AG09319 (cell line): ENCODE data around the gene RRP12.
A peak's percentile ranks its signal among the peaks of the same experiment; 100 is the strongest.

ENCODE experiments used
- DNase-seq: peaks from one replicate; pipeline ENCODE4 v3.0.0-alpha.2; 2010; ENCODE audit warnings: low read depth; ENCODE audit errors: extremely low read depth
- CTCF ChIP-seq: IDR thresholded peaks from 2 replicates; pipeline ENCODE4 v1.5.1; 2011; ENCODE audit warnings: low read depth, mild to moderate bottlenecking, inconsistent platforms, low read length, moderate library complexity

Gene RRP12

DNA sequence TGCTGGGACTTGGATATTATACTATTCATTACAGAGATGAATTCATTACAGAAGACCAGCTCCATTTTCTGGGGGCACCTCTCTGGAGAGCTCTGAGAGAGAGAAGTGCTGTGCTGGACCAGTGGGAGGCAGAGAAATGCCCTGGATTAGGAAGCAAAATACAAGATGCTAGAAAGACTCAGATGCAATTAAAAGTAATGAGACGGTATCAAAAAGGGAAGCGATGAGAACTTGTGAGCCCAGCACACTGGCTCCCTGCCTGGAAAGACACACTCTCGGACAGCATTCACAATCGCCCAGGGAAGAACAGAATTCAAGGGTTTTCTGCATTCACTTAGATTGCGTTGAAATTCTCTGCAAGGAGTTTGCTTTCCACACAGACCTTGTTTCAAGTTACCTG is 63.1 kb downstream of the RRP12 start:
- no peak for DNase-seq
- no peak for TF ChIP-seq CTCF

GRCh38 chr10:97336942-97337831 is 64.0 kb downstream of the RRP12 start:
- DNase-seq: no peak
- TF ChIP-seq CTCF: no peak

- no peak for TF ChIP-seq CTCF
- no peak for DNase-seq
Measured at GRCh38 chr10:97336446-97336845, 64.7 kb downstream of the RRP12 start.

- no peak for DNase-seq
- TF ChIP-seq CTCF: no peak
Measured at GRCh38 chr10:97336006-97336405, 65.1 kb downstream of the RRP12 start.

- no peak for DNase-seq
Measured at GRCh38 chr10:97335188-97335619, 65.9 kb downstream of the RRP12 start.

DNA sequence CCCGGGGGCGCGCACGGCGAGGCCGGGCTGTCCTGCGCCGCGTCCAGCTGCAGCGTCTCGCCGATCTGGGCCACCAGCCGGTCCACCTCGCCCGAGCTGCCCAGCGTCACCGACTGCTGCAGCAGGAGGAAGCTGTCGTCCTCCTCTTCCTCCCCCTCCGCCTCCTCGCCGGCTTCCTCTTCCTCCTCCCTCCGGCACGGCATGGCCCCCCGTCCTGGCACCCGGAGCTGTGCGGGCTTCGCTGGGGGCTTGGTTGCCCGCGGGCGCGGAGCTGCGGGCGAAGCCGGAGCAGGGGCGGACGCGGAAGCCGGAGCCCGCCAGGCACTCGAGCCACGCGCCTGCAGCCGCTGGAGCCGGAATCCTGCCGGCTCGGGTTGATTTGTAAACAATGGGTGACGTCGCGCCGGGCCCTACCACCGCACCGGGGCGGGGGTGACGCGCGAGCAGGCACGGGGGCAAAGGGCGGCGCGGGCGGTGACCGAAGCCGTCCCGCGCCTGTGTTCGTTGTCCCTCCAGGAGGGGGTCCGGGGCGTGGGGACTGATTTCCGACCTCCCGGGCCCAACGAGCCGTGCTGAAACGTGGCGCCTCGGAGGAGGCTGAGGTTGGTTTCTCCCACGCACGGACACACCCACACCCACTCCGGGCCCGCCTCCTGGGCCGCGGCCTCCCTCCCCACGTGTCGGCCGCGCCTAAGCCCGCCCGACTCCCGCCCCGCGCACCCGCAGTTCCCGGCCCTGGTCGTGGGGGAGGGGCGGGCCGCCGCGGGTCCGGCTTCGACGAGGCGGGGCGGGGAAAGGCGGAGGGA is 66.6 kb downstream of the RRP12 start, which contains the start of gene FRAT2:
Gene FRAT2 (minus strand): TSS at position 360 of the 806 bp plus-strand sequence. CDS start 157 bp downstream, at position 203.
- no peak for TF ChIP-seq CTCF
- peak; percentile 87 for DNase-seq

More at GRCh38 chr10:97335188-97335619, 65.9 kb downstream of the RRP12 start:
- TF ChIP-seq CTCF: no peak
